Esophagus muscularis mucosa (tissue), 4 donors: ENCODE measurements around the gene SH3BGRL2.

ENCODE experiments used
- EP300 ChIP-seq: sonication (generic); formaldehyde crosslinking; IDR thresholded peaks from one replicate; pipeline ENCODE4 v1.6.1; 2017; ENCODE audit warnings: antibody characterized with exemption
- POLR2A ChIP-seq: fragments of 450-650 bp; IDR thresholded peaks from one replicate; pipeline ENCODE4 v1.6.1; 2017; ENCODE audit warnings: antibody characterized with exemption, moderate library complexity, mild to moderate bottlenecking, low read depth
- POLR2AphosphoS5 ChIP-seq, 2 donors: sonication (generic); formaldehyde crosslinking; IDR thresholded peaks; one replicate each; pipeline ENCODE4 v1.6.1; 2017; ENCODE audit warnings: antibody characterized with exemption in 2 of 2
- TF ChIP-seq, protein P1 (sequence below), 3 experiments: fragments of 200-600 bp in 2 of 3; fragments of 450-650 bp in 1 of 3; sonication (generic) in 2 of 3; IDR thresholded peaks; one replicate each; pipeline ENCODE4 v1.5.1; 2017 to 2019; ENCODE audit warnings: antibody characterized with exemption in 3 of 3, mild to moderate bottlenecking in 2 of 3, moderate library complexity in 1 of 3

DNA sequence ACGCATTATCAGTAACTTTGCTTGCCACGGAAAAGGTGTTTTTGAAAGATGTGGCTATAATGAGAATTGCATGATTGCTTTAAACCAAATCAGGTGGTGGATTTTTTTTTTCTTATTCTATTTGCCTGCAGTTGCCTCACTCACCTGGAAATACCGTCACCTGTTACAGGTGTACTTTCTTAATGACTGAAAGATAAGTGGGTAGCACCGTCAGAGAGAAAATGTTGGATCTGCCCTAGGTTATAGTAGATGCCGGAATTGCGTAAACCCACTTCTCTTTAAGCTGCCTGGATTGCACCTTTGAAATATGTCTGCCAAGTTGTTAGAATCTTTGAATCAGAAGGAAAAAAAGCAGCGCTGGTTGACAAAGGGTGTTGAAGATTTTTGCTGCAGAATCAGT is 68.5 kb downstream of the SH3BGRL2 start:
- TF ChIP-seq POLR2A: no peak
- TF ChIP-seq, protein P1, sequence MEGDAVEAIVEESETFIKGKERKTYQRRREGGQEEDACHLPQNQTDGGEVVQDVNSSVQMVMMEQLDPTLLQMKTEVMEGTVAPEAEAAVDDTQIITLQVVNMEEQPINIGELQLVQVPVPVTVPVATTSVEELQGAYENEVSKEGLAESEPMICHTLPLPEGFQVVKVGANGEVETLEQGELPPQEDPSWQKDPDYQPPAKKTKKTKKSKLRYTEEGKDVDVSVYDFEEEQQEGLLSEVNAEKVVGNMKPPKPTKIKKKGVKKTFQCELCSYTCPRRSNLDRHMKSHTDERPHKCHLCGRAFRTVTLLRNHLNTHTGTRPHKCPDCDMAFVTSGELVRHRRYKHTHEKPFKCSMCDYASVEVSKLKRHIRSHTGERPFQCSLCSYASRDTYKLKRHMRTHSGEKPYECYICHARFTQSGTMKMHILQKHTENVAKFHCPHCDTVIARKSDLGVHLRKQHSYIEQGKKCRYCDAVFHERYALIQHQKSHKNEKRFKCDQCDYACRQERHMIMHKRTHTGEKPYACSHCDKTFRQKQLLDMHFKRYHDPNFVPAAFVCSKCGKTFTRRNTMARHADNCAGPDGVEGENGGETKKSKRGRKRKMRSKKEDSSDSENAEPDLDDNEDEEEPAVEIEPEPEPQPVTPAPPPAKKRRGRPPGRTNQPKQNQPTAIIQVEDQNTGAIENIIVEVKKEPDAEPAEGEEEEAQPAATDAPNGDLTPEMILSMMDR (IDR thresholded peaks at IDR 0.05): no peak
- TF ChIP-seq POLR2AphosphoS5 (IDR thresholded peaks at IDR 0.05): no peak
- TF ChIP-seq EP300: no peak
